Large intestine (tissue), 12 donors: ENCODE measurements around the gene PFDN6. TPM values are rescaled to one million over a fixed set of nuclear protein-coding genes. Genes with fewer than 3 reads are reported as not detected.

Source experiments
- DNase-seq, 2 donors: peaks; one replicate each; pipeline versions ENCODE4 v3.0.0 to v3.0.0-alpha.2; 2013
- H3K27ac ChIP-seq: one replicate; pipeline ENCODE4 v1.5.1; 2013; ENCODE audit warnings: low read length
- H3K27me3 ChIP-seq: 2 replicates; pipeline ENCODE4 v1.6.1; 2013; ENCODE audit warnings: low read length; ENCODE audit not compliant: control insufficient read depth, insufficient read depth
- H3K36me3 ChIP-seq: 2 replicates; pipeline ENCODE4 v1.6.1; 2013; ENCODE audit warnings: low read length; ENCODE audit not compliant: control insufficient read depth, insufficient read depth
- H3K4me1 ChIP-seq: one replicate; pipeline ENCODE4 v1.6.1; 2013; ENCODE audit warnings: low read length; ENCODE audit not compliant: control insufficient read depth, insufficient read depth
- H3K4me3 ChIP-seq: one replicate; pipeline ENCODE4 v1.5.1; 2013; ENCODE audit warnings: low read length
- H3K9me3 ChIP-seq: one replicate; pipeline ENCODE4 v1.6.1; 2013; ENCODE audit warnings: mild to moderate bottlenecking, low read depth, low read length, moderate library complexity; ENCODE audit not compliant: control insufficient read depth
- WGBS: methylation state at CpG from one replicate; pipeline ENCODE4 v1.1.5; 2013; ENCODE audit warnings: low lambda C conversion rate; ENCODE audit not compliant: insufficient coverage; 5-methylcytosine and 5-hydroxymethylcytosine counted together
- long read RNA-seq, 11 donors: transcript quantifications; one replicate each; lab custom pipeline, GENCODE V29; 2026
- polyA plus RNA-seq: library from polyadenylated mRNA; unstranded; fragments of 120-200 nt; gene quantifications from one replicate; pipeline ENCODE4 v1.2.1, GENCODE V29; 2013

The PFDN6 gene
- 80.5 TPM for polyA plus RNA-seq
- long read RNA-seq, donor 1, partial matches to known transcripts = 0 of 3 reads
- long read RNA-seq, donor 1, other reads (novel, unspliced or antisense) = 0 of 3 reads
- long read RNA-seq, donor 2, partial matches to known transcripts = 10 of 20 reads
- long read RNA-seq, donor 2, other reads (novel, unspliced or antisense) = 0 of 20 reads
- long read RNA-seq, donor 3, transcript PFDN6-201 (4 exons, 740 nt) = major isoform, 10 of 26 reads
- long read RNA-seq, donor 3, partial matches to known transcripts = 13 of 26 reads
- long read RNA-seq, donor 3, other reads (novel, unspliced or antisense) = 0 of 26 reads
- long read RNA-seq, donor 4, partial matches to known transcripts = 0 of 2 reads
- long read RNA-seq, donor 4, other reads (novel, unspliced or antisense) = 0 of 2 reads
- long read RNA-seq, donor 5, partial matches to known transcripts = 0 of 1 reads
- long read RNA-seq, donor 5, other reads (novel, unspliced or antisense) = 0 of 1 reads
- long read RNA-seq, donor 6, partial matches to known transcripts = 50 of 67 reads
- long read RNA-seq, donor 6, other reads (novel, unspliced or antisense) = 11 of 67 reads
- long read RNA-seq, donor 7, transcript PFDN6-201 (4 exons, 740 nt) = major isoform, 5 of 10 reads
- long read RNA-seq, donor 7, partial matches to known transcripts = 0 of 10 reads
- long read RNA-seq, donor 7, other reads (novel, unspliced or antisense) = 0 of 10 reads
- long read RNA-seq, donor 8, transcript PFDN6-201 (4 exons, 740 nt) = major isoform, 6 of 42 reads
- long read RNA-seq, donor 8, transcript PFDN6-204 (5 exons, 884 nt) = major isoform, 6 of 42 reads
- long read RNA-seq, donor 8, partial matches to known transcripts = 24 of 42 reads
- long read RNA-seq, donor 8, other reads (novel, unspliced or antisense) = 0 of 42 reads
- long read RNA-seq, donor 9, transcript PFDN6-201 (4 exons, 740 nt) = major isoform, 12 of 40 reads
- long read RNA-seq, donor 9, transcript PFDN6-204 (5 exons, 884 nt) = minor isoform, 9 of 40 reads
- long read RNA-seq, donor 9, partial matches to known transcripts = 15 of 40 reads
- long read RNA-seq, donor 9, other reads (novel, unspliced or antisense) = 0 of 40 reads
- long read RNA-seq, donor 10, transcript PFDN6-201 (4 exons, 740 nt) = major isoform, 7 of 51 reads
- long read RNA-seq, donor 10, transcript PFDN6-204 (5 exons, 884 nt) = major isoform, 7 of 51 reads
- long read RNA-seq, donor 10, partial matches to known transcripts = 35 of 51 reads
- long read RNA-seq, donor 10, other reads (novel, unspliced or antisense) = 0 of 51 reads
- long read RNA-seq, donor 11, transcript PFDN6-201 (4 exons, 740 nt) = major isoform, 6 of 24 reads
- long read RNA-seq, donor 11, transcript PFDN6-204 (5 exons, 884 nt) = minor isoform, 5 of 24 reads
- long read RNA-seq, donor 11, partial matches to known transcripts = 10 of 24 reads
- long read RNA-seq, donor 11, other reads (novel, unspliced or antisense) = 0 of 24 reads

GRCh38 chr6:33288921-33289783, at the start of gene PFDN6, which contains the start of gene WDR46:
Gene PFDN6 (plus strand): TSS chr6:33289601. CDS start chr6:33289857, 256 bp downstream.
Gene WDR46 (minus strand): TSS chr6:33289239. CDS start chr6:33289170, 69 bp downstream.
- Histone ChIP-seq H3K27me3 (no peaks in the 10 kb centered on the region), H3K27ac (peak within 1 kb of the TSS; percentile 6), H3K9me3 (no peaks in the 10 kb centered on the region), H3K4me3 (peak within 1 kb of the TSS; percentile 74), H3K36me3 (peaks cover 59% of the 10 kb centered on the region), H3K4me1 (peaks cover 15% of the 10 kb centered on the region)
- DNase-seq = peak; percentile 79 to 96
- WGBS = 0% methylated on average over 1 of the region's 43 CpGs

DNA sequence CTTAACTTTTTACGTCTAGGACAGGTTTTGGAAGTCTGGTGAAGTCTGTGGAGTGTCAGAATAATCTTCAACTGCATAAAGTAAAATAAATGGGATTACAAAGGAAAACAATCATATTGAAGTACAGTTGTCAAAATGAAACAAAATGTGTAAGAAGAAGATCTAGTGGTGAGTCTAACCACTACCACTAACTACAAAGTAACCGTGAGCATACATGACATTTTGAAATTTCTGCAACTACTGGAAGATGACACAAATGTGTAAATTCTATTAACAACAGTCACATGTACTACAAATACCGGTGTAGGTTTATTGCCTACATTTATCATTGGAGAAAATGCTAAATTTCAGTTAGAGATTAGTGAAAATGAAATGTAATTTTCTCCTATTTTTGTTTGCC, 47.4 kb upstream of the PFDN6 start:
- peaks cover 13% of the 10 kb centered on the region for H3K27me3 ChIP-seq
- H3K36me3 ChIP-seq = no peaks in the 10 kb centered on the region
- no peak overlapping the region for H3K27ac ChIP-seq
- DNase-seq = no peak
- H3K4me1 ChIP-seq = no peaks in the 10 kb centered on the region
- 67% methylated on average over 1 of the region's 3 CpGs for WGBS
- no peak overlapping the region for H3K4me3 ChIP-seq
- H3K9me3 ChIP-seq = no peaks in the 10 kb centered on the region

GRCh38 chr6:33243476-33243875, 45.9 kb upstream of the PFDN6 start:
- H3K4me3 ChIP-seq = no peak overlapping the region
- DNase-seq = no peak
- H3K9me3 ChIP-seq = no peaks in the 10 kb centered on the region

GRCh38 chr6:33247977-33248642, 41.3 kb upstream of the PFDN6 start:
- peaks cover 16% of the 10 kb centered on the region for H3K36me3 ChIP-seq
- H3K4me1 ChIP-seq = peaks cover 18% of the 10 kb centered on the region
- H3K27me3 ChIP-seq = peaks cover 15% of the 10 kb centered on the region
- H3K4me3 ChIP-seq = peak overlapping the region; percentile 50
- no CpG with 5 or more reads among the region's 28 CpGs for WGBS
- no peaks in the 10 kb centered on the region for H3K9me3 ChIP-seq
- no peak overlapping the region for H3K27ac ChIP-seq
- DNase-seq = peak; percentile 67 to 78

More at GRCh38 chr6:33243476-33243875, 45.9 kb upstream of the PFDN6 start:
- Histone ChIP-seq H3K36me3 (no peaks in the 10 kb centered on the region), H3K27ac (no peak overlapping the region), H3K27me3 (peaks cover 16% of the 10 kb centered on the region), H3K4me1 (peaks cover 6% of the 10 kb centered on the region)
- WGBS = no CpG with 5 or more reads among the region's 1 CpG

- DNase-seq = no peak
- Histone ChIP-seq H3K36me3 (peaks cover 16% of the 10 kb centered on the region), H3K4me1 (peaks cover 18% of the 10 kb centered on the region), H3K4me3 (peak overlapping the region; percentile 50), H3K27me3 (peaks cover 12% of the 10 kb centered on the region), H3K27ac (peak overlapping the region; percentile 26), H3K9me3 (no peaks in the 10 kb centered on the region)
- WGBS = no CpG with 5 or more reads among the region's 18 CpGs
Observed at GRCh38 chr6:33248643-33248931, 40.8 kb upstream of the PFDN6 start.

DNA sequence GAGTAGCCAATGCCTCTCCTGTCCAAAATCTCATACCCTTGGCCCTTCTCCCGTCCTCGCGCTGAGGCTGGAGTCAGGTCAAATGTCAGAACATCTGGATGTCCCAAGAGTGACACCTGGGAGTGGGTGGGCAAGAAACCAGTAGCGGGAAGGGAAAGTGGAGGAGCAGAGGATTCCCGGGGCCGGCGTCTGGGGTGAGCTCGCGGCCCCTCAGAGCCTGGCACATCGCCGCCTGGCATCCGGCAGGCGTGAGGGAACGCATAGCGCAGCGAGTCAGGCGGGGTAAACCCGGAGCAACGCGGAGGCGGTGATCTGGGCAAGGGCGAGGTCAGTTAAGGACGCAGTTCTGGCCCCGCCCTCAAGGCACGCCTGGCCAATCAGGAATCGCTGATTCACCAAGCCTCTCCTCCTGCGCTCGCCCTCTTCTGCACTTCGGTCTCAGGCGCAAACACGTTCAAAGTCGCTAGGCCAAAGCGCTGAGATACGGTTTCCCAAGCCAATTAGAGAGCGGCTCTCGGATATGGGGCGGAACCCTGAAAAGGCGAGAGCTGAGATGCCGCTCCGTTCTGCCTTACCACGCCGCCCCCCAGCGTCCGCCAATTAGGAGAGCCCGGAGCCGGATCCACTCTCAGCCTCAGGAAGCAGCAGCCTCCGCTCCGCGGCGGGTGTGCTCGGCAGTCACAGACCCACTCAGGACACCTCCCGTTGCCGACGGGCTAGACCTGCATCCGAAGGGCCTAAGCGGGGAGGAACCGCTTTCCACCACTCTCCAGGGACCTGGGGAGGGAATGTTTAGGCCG, 40.3 kb upstream of the PFDN6 start:
- H3K36me3 ChIP-seq = peaks cover 16% of the 10 kb centered on the region
- peak overlapping the region; percentile 50 for H3K4me3 ChIP-seq
- no CpG with 5 or more reads among the region's 58 CpGs for WGBS

GRCh38 chr6:33249732-33250630, 39.4 kb upstream of the PFDN6 start:
- Histone ChIP-seq H3K4me3 (peak overlapping the region; percentile 50), H3K9me3 (no peaks in the 10 kb centered on the region), H3K27ac (peak overlapping the region; percentile 65), H3K4me1 (peaks cover 18% of the 10 kb centered on the region), H3K27me3 (peaks cover 12% of the 10 kb centered on the region), H3K36me3 (peaks cover 16% of the 10 kb centered on the region)
- DNase-seq = no peak
- no CpG with 5 or more reads among the region's 15 CpGs for WGBS

More for the DNA sequence above, 40.3 kb upstream of the PFDN6 start:
- no peaks in the 10 kb centered on the region for H3K9me3 ChIP-seq
- H3K27ac ChIP-seq = peak overlapping the region; percentile 65
- H3K4me1 ChIP-seq = peaks cover 18% of the 10 kb centered on the region
- H3K27me3 ChIP-seq = peaks cover 12% of the 10 kb centered on the region
- DNase-seq = peak; percentile 97 to 98

GRCh38 chr6:33250731-33251130, 38.7 kb upstream of the PFDN6 start:
- Histone ChIP-seq H3K27ac (no peak overlapping the region), H3K27me3 (peaks cover 12% of the 10 kb centered on the region), H3K4me1 (peaks cover 18% of the 10 kb centered on the region), H3K4me3 (no peak overlapping the region), H3K36me3 (peaks cover 16% of the 10 kb centered on the region), H3K9me3 (no peaks in the 10 kb centered on the region)
- no CpG with 5 or more reads among the region's 13 CpGs for WGBS
- no peak for DNase-seq
